GM19238 (cell line): ENCODE measurements around the gene HHAT.

Experiments
- DNase-seq: peaks from one replicate; pipeline ENCODE4 v3.0.0; 2011; ENCODE audit warnings: low spot score; ENCODE audit not compliant: insufficient read length

Gene HHAT

DNA sequence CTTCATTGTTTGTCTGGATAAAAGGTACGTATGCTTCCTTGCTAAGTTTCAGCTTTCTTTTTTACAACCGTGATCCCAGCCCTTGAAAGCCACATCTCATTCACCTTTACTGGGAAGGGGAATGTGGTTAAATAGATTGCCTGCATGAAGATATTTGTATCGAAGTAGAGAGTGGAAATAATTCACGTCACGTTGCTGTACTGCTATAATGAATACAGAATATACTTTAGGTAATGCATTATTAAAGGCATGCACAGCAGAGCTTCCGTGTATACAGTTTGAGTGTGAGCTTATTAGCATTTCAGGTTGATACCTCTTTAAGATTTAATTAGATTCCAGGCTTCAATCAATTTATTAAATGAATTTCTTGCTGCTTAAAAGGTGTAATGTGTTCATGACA is 153.8 kb downstream of the HHAT start:
- DNase-seq: no peak

- no peak for DNase-seq
Measured at GRCh38 chr1:210482945-210483617, 154.4 kb downstream of the HHAT start.

- no peak for DNase-seq
Measured at GRCh38 chr1:210483821-210484220, 155.1 kb downstream of the HHAT start.

DNA sequence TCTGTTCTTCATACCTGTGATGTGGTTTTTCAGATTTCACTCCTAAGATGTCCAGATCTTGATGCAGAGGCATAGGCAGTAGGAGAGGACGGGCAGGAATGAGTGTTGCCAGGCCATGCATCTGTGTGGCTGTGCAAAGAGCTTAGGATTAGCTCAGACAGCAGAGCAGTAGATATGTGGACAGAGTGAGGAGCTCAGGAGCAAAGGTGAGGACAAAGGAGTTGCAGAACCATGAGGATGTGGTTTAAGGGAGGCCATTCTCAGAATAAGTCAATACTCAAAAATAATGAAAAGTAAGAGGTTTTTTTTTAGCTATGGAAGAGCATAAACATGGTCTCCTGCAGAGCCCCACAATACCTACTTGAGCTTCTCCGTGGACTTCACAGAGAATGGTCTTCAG is 158.3 kb downstream of the HHAT start:
- DNase-seq: no peak

GRCh38 chr1:210489491-210489890 is 160.8 kb downstream of the HHAT start:
- DNase-seq: no peak

DNA sequence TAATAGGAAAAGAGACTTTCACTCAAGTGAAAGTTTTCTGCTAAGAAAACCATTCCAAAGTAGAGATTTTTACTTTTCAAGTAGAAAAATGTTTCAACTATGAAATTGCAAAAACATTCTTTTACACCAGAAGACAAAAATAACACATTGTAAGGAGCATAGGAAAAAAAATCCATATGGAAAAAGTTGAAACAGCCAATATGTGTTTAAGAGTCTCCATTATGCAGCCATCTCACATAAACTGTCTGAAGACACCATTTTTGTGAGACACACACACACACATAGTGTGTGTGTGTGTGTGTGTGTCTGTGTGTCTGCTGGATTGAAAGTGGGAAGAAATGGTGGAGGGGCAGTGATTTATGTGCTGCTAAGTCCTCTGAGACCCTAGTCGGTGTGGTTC is 162.1 kb downstream of the HHAT start:
- DNase-seq: no peak

DNA sequence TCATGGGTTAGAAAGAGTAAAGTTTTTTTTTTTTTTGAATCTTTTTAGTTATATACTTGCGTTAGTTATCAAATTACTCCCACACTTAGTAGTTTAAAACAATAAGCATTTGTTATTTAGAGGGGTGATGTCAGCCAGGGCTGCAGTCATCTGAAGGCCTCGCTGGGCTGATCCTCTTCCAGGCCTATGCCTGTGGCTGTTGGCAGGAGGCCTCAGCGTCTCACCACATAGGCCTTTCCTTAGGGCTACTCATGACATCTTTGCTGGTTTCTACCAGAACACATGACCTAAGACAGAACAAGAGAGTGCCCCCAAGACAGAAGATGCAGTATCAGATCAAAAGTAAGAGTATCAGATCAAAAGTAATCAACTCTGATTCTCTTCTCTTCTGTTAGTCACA is 167.4 kb downstream of the HHAT start:
- no peak for DNase-seq

GRCh38 chr1:210499956-210500355 is 171.3 kb downstream of the HHAT start:
- no peak for DNase-seq

DNA sequence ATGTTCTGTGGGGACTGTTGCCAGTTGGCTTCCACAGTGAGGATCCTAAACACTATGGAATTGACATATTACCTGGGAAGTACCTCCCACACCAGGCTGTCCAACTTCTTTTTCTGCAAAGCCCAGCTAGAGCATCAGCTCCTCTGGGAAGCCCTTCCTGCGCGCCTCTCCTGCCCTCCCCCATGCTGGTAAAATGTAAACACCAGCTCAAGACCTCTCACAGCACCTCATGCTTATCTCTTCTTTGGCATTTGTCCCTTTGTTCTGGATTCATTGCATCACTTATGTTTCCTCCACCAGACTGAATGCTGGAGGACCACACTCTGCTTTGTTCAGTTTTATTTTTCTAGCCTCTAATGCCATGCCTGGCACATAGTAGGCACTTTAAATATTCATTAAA is 172.1 kb downstream of the HHAT start:
- no peak for DNase-seq

DNA sequence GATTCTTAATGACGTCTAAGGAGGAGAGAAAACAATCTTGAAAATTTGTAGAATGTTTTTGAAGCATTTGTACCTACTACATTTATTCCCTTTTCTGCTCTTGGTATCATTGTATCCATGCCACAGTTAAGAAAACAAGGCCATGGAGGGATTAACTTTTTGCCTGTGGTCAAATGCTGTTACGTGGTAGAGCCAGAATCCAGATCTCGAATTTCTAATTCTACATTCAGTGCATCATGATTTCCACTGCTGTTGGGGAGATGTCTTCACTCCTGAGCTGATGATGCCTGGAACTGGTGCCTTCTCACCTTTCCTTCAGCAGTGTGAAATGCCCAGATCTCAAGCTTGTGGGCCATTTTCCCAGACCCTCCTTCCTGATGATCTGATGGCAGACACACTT is 175.6 kb downstream of the HHAT start:
- DNase-seq: no peak

DNA sequence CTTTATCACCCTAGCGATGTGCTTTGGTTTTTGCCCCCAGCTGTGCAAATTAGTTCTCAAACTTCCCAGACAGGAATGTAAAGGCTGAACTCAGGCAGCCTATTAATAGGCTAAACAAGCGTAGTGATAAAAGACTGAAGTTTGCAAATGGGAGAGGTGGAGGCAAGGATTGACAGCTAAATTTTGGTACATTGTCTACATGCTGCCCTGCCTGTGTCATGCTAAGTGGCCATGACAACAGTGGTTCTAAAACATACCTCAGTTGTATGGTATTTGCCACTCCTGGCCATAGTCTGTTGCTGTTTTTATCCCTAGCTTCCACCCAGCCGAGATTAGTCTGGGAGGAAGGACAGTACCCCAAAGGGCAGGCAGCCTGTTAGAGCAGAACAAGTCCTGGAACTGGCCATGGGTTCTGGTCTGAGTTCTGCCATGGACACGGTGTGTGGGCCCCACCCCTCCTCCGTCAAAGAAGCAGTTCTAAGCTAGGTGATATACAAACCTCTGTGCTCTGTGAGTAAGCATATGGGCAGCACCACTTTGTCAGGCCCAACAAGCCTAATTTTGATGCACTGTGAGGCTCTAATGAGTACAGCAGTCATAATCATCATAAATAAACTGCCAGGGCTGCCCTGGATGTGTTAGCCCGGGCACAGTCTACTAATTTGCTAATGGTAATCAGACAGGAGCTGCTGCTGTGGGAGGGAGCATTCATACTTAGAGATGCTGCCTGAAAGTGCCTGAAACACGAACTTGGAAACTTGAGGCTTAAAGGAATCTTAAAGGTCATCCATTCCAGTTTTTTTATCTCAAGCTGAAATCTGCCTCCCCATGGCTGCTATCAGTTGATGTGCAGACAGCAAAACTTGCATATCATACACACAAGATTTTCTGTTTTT is 177.1 kb downstream of the HHAT start:
- no peak for DNase-seq

DNA sequence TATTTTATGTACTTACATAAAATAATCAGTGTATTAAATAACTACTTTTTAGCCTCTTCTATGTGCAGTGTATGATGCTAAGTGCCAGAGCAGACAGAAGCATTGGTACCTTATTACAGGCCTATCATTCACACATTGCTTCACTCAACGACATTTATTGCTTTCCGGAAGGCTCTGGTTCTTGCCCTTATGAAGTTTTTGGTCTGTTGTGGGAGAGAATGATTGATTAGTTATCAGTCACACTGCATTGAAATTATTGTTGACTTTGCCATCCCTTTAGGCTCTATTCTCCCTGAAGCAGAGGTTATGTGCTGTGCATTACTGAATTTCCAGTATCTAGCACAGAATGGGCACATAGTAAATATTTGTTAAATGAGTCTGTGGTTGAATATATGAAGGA is 178.0 kb downstream of the HHAT start:
- no peak for DNase-seq

- DNase-seq: no peak
Measured at GRCh38 chr1:210516092-210516656, 187.5 kb downstream of the HHAT start.

DNA sequence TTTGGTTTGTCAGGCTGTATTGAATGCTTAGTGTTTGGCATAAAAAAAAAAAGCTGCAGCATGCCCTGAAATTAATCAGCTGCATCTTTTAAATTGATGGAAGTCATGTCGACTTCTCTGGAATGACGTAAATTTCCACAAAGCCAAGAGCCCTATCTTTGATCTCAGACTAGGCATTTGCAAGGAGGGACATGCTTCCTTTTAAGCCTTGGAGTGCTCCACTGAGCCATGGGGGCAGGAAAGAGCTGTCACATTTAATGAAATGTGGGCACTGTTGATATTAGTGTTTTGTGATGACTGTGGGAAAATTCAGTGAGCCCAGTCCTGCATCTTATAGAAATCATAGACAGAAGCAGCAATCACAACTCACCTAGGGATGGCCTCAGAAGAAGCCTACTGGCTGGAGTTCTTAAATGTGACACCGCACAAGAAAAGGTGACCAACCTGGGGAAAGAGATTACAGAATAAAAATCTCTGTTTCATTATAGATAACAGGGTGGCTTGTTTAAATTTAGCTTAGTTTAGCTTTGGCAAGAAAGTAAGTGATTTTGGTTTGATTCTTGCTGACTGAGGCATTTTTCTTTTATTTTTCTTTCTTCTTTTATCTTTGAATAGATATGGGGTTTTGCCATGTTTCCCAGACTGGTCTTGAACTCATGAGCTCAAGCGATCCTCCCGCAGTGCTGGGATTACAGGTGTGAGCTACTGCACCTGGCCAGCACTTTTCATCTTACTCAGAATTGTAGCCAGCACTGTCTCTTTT is 188.2 kb downstream of the HHAT start:
- no peak for DNase-seq

GRCh38 chr1:210523830-210524229 is 195.1 kb downstream of the HHAT start:
- DNase-seq: no peak

- DNase-seq: no peak
Measured at GRCh38 chr1:210525716-210526454, 197.2 kb downstream of the HHAT start.

DNA sequence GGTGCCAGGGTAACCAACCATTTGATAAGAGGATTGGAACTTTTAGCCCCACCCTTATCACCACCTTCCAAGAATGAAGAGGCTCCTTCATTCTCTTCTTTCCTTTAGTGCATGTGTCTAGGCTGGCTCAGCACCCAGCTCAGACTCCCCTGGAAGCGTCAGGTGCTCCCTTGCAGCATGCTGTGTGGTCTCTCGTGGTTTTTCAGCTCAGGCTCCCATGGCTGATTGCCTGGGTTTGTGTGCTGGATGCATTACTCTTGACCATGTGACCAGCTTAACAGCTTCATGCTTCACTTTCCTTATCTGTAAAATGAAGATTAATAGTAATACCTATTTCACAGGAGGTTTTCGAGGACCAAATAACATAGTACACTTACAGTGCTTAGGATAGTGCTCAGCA is 198.4 kb downstream of the HHAT start:
- no peak for DNase-seq

- no peak for DNase-seq
Measured at GRCh38 chr1:210531475-210532222, 202.9 kb downstream of the HHAT start.

GRCh38 chr1:210532223-210532598 is 203.5 kb downstream of the HHAT start:
- no peak for DNase-seq

DNA sequence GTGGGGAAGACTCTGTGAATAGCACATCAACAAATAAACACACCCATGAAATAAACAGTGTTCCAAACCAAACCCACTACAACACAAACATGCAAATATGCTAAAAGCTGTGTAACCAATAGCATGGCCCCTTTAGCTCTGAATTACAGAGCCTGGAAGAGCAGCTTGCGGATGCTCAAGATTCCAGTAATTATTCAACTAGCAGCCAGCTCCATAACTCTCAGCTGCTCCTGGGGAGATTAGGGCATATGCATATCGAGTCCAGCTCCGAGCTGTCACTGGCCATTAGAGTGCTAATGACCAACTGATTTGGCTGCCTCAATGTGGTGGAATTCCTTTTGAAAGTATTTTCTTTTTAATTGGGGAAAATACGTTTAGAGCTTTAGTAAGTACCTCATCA is 207.1 kb downstream of the HHAT start:
- no peak for DNase-seq
